PFSK-1 (cell line): ENCODE measurements around the gene PTPRM.

Experiments
- POLR2AphosphoS5 ChIP-seq: IDR thresholded peaks from 2 replicates; pipeline ENCODE4 v1.6.1; 2012; ENCODE audit warnings: low read depth, mild to moderate bottlenecking, control low read depth, low read length, moderate library complexity
- REST ChIP-seq, 2 experiments: IDR thresholded peaks; 2 replicates each; pipeline versions ENCODE4 v1.6.1 to v1.8.0; 2011 to 2012; ENCODE audit warnings: low read depth in 2 of 2, low read length in 2 of 2, control low read depth in 1 of 2, inconsistent platforms in 1 of 2, mild to moderate bottlenecking in 1 of 2, moderate library complexity in 1 of 2; ENCODE audit not compliant: insufficient read depth in 1 of 2
- SIN3A ChIP-seq: IDR thresholded peaks from 2 replicates; pipeline ENCODE4 v1.6.1; 2012; ENCODE audit warnings: mild to moderate bottlenecking, low read length, moderate library complexity, borderline replicate concordance; ENCODE audit not compliant: insufficient read depth
- TAF1 ChIP-seq: IDR thresholded peaks from 2 replicates; pipeline ENCODE4 v1.6.1; 2012; ENCODE audit warnings: low read length, control low read depth, borderline replicate concordance; ENCODE audit not compliant: insufficient read depth

GRCh38 chr18:8177330-8178016, 610.4 kb downstream of the PTPRM start:
- TF ChIP-seq REST (IDR thresholded peaks at IDR 0.05; ENCODE audit: insufficient read depth in 1 of 2, low read depth in 2 of 2, low read length in 2 of 2) (no peak), TAF1 (no peak), POLR2AphosphoS5 (no peak), SIN3A (no peak)
